Stomach (tissue), 4 donors: ENCODE measurements around the gene NHERF1.

ENCODE experiments used
- EP300 ChIP-seq: sonication (generic); formaldehyde crosslinking; IDR thresholded peaks from one replicate; pipeline ENCODE4 v1.6.1; 2017; ENCODE audit warnings: antibody characterized with exemption
- POLR2A ChIP-seq, 4 donors: fragments of 450-650 bp; IDR thresholded peaks; one replicate each; pipeline ENCODE4 v1.6.1; 2016; ENCODE audit warnings: antibody characterized with exemption in 4 of 4, control low read depth in 2 of 4, mild to moderate bottlenecking in 1 of 4, moderate library complexity in 1 of 4
- POLR2AphosphoS5 ChIP-seq, 3 donors: sonication (generic); formaldehyde crosslinking; IDR thresholded peaks; one replicate each; pipeline ENCODE4 v1.6.1; 2016; ENCODE audit warnings: antibody characterized with exemption in 3 of 3
- TF ChIP-seq, protein P1 (sequence below), 7 experiments: fragments of 450-650 bp in 4 of 7; fragments of 200-600 bp in 3 of 7; sonication (generic) in 3 of 7; IDR thresholded peaks; one replicate each; pipeline ENCODE4 v1.5.1; 2016 to 2019; ENCODE audit warnings: antibody characterized with exemption in 7 of 7, control low read depth in 2 of 7, mild to moderate bottlenecking in 1 of 7

DNA sequence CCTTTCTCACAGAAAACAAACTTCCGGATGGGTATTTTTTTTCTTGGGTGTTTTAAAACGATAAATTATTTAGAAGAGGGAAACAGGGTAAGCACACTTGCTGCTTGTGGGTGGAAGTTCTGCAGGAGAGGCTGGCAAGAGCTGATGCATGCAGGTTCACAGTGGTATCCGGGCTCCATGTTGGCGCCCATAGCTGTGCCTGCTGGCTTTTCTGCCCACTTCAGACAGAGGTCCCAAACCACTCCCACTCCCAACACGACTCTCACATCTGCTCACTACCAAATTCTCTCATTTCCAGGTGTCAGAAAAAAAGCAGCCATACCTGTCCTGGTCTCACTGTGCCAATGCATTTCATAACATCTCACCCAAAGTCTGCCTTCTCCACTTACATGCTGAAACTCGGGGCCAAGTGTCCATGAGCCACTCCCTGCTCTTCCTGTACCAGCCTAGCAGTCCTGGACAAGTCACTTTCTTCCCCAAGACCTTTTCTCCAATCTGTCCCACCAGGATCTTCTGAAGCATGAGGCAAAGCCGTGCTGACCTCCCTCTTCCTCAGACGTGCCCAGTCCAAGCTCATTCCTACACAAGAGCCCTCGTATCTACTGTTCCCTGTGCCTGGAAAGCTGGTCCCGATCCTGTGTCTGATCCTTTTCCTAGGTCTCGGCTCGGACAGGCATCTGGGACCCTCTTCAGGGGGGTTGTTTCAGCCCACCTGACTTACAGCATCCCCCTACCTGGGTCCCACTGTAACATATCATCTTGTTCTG, 37.2 kb upstream of the NHERF1 start:
- TF ChIP-seq POLR2AphosphoS5 (IDR thresholded peaks at IDR 0.05) (no peak), POLR2A (IDR thresholded peaks at IDR 0.05) (no peak), EP300 (no peak)
- TF ChIP-seq, protein P1, sequence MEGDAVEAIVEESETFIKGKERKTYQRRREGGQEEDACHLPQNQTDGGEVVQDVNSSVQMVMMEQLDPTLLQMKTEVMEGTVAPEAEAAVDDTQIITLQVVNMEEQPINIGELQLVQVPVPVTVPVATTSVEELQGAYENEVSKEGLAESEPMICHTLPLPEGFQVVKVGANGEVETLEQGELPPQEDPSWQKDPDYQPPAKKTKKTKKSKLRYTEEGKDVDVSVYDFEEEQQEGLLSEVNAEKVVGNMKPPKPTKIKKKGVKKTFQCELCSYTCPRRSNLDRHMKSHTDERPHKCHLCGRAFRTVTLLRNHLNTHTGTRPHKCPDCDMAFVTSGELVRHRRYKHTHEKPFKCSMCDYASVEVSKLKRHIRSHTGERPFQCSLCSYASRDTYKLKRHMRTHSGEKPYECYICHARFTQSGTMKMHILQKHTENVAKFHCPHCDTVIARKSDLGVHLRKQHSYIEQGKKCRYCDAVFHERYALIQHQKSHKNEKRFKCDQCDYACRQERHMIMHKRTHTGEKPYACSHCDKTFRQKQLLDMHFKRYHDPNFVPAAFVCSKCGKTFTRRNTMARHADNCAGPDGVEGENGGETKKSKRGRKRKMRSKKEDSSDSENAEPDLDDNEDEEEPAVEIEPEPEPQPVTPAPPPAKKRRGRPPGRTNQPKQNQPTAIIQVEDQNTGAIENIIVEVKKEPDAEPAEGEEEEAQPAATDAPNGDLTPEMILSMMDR (IDR thresholded peaks at IDR 0.05), result no peak
